HepG2 (cell line): ENCODE results near the gene TCFL5. TPM values are rescaled to one million over a fixed set of nuclear protein-coding genes. Genes with fewer than 3 reads are reported as not detected.

Experiments
- CCDC6 ChIP-seq: sonication (generic); formaldehyde crosslinking; IDR thresholded peaks from 2 replicates; pipeline ENCODE4 v1.8.1; 2022; ENCODE audit warnings: mild to moderate bottlenecking, missing genetic modification reagents, moderate library complexity
- CENPX ChIP-seq: sonication (generic); formaldehyde crosslinking; IDR thresholded peaks from 2 replicates; pipeline ENCODE4 v1.9.0; 2021; ENCODE audit warnings: mild to moderate bottlenecking, missing genetic modification reagents, moderate library complexity
- MAX ChIP-seq: IDR thresholded peaks from 2 replicates; pipeline ENCODE4 v1.6.1; 2012; ENCODE audit warnings: inconsistent platforms
- MYC ChIP-seq: sonication (generic); formaldehyde crosslinking; IDR thresholded peaks from 2 replicates; pipeline ENCODE4 v1.9.0; 2021; ENCODE audit warnings: missing genetic modification reagents, borderline replicate concordance
- SAP130 ChIP-seq: IDR thresholded peaks from 2 replicates; pipeline ENCODE4 v1.6.1; 2016; ENCODE audit warnings: low read depth
- ZNF572 ChIP-seq: sonication (generic); formaldehyde crosslinking; IDR thresholded peaks from 2 replicates; pipeline ENCODE4 v1.5.1; 2020; ENCODE audit warnings: mild to moderate bottlenecking, missing genetic modification reagents
- ZNF580 ChIP-seq: IDR thresholded peaks from 2 replicates; pipeline ENCODE4 v1.6.1; 2016; ENCODE audit warnings: low read depth, borderline replicate concordance
- polyA plus RNA-seq, 8 experiments: library from polyadenylated mRNA; depleted of rRNA in 3 of 8; stranded (reverse) in 7 of 8; unstranded in 1 of 8; fragments of >200 nt; fragmentation: Illumina TruSeq in 4 of 8; extraction: Trizol in 4 of 8; gene quantifications; 2 replicates each; pipeline versions ENCODE4 v1.2.1 to v1.2.3, GENCODE V29; 2011 to 2016; ENCODE audit warnings: low read depth in 4 of 8, missing spikeins in 1 of 8, mixed read lengths in 1 of 8; ENCODE audit not compliant: insufficient read depth in 1 of 8
- total RNA-seq, 5 experiments: library from RNA; depleted of rRNA; stranded (reverse); fragments of >200 nt; fragmentation: Illumina TruSeq; extraction: Trizol; gene quantifications; 2 replicates each; pipeline ENCODE4 v1.2.3, GENCODE V29; 2016; ENCODE audit warnings: low read depth in 1 of 5
- TF ChIP-seq, protein P1 (sequence below): sonication (generic); formaldehyde crosslinking; IDR thresholded peaks from 2 replicates; pipeline ENCODE4 v1.5.1; 2020; ENCODE audit warnings: missing genetic modification reagents, mild to moderate bottlenecking, borderline replicate concordance
- TF ChIP-seq, protein P2 (sequence below): sonication (generic); formaldehyde crosslinking; IDR thresholded peaks from 2 replicates; pipeline ENCODE4 v1.5.0; 2020; ENCODE audit warnings: mild to moderate bottlenecking, missing genetic modification reagents
- TF ChIP-seq, protein P3 (sequence below): sonication (generic); formaldehyde crosslinking; IDR thresholded peaks from 2 replicates; pipeline ENCODE4 v1.5.0; 2020; ENCODE audit warnings: missing genetic modification reagents

The TCFL5 gene
- total and polyA plus RNA-seq, 2 of the 13 experiments (the other 11 are each of a cell fraction or from before 2014, with no cell fraction given): 14.8 to 20.0 TPM

DNA sequence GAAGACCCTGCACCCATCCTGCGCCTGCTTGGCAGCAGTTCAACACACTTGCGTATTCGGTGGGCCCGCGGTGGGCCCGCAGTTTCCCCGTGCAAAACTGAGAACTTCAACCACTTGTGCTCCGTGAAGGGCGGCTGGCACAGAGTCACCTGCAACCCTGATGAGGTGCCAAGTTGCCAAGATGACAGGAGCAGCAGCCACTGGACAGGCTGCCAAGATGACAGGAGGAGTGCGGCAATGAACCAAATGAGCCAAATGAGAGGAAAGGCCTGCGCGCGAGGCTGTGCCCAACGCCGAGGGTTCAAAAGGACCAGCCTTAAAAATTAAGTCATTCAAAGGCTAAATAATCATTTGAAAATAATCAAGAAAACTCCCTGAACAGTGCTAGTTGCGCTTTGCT, 44.6 kb upstream of the TCFL5 start (continued):
- TF ChIP-seq, protein P1, sequence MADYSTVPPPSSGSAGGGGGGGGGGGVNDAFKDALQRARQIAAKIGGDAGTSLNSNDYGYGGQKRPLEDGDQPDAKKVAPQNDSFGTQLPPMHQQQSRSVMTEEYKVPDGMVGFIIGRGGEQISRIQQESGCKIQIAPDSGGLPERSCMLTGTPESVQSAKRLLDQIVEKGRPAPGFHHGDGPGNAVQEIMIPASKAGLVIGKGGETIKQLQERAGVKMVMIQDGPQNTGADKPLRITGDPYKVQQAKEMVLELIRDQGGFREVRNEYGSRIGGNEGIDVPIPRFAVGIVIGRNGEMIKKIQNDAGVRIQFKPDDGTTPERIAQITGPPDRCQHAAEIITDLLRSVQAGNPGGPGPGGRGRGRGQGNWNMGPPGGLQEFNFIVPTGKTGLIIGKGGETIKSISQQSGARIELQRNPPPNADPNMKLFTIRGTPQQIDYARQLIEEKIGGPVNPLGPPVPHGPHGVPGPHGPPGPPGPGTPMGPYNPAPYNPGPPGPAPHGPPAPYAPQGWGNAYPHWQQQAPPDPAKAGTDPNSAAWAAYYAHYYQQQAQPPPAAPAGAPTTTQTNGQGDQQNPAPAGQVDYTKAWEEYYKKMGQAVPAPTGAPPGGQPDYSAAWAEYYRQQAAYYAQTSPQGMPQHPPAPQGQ (CRISPR knock-in tag): no peak
- TF ChIP-seq, protein P2, sequence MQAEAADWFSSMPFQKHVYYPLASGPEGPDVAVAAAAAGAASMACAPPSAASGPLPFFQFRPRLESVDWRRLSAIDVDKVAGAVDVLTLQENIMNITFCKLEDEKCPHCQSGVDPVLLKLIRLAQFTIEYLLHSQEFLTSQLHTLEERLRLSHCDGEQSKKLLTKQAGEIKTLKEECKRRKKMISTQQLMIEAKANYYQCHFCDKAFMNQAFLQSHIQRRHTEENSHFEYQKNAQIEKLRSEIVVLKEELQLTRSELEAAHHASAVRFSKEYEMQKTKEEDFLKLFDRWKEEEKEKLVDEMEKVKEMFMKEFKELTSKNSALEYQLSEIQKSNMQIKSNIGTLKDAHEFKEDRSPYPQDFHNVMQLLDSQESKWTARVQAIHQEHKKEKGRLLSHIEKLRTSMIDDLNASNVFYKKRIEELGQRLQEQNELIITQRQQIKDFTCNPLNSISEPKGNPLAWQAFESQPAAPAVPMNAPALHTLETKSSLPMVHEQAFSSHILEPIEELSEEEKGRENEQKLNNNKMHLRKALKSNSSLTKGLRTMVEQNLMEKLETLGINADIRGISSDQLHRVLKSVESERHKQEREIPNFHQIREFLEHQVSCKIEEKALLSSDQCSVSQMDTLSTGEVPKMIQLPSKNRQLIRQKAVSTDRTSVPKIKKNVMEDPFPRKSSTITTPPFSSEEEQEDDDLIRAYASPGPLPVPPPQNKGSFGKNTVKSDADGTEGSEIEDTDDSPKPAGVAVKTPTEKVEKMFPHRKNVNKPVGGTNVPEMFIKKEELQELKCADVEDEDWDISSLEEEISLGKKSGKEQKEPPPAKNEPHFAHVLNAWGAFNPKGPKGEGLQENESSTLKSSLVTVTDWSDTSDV (CRISPR knock-in tag): no peak
- TF ChIP-seq ZNF572 (CRISPR knock-in tag) (no peak), SAP130 (CRISPR knock-in tag) (no peak), ZNF580 (CRISPR knock-in tag) (no peak), MAX (no peak), MYC (CRISPR knock-in tag) (no peak), CCDC6 (CRISPR knock-in tag) (0 out of 2 replicates have a peak, but pooled peaks have one; percentile 5), CENPX (no peak)
- TF ChIP-seq, protein P3, sequence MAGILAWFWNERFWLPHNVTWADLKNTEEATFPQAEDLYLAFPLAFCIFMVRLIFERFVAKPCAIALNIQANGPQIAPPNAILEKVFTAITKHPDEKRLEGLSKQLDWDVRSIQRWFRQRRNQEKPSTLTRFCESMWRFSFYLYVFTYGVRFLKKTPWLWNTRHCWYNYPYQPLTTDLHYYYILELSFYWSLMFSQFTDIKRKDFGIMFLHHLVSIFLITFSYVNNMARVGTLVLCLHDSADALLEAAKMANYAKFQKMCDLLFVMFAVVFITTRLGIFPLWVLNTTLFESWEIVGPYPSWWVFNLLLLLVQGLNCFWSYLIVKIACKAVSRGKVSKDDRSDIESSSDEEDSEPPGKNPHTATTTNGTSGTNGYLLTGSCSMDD: no peak
